NCI-H1436 treated with DMSO at 0.1 percent for 48 hours (cell line): ENCODE measurements around the gene LRMDA.
A peak's percentile ranks its signal among the peaks of the same experiment; 100 is the strongest.

ENCODE experiments used
- DNase-seq: peaks from one replicate; lab custom pipeline; 2025; lab: John Stamatoyannopoulos, UW

LRMDA gene

GRCh38 chr10:76029782-76030181 lies 598.4 kb downstream of the LRMDA start:
- no peak for DNase-seq

GRCh38 chr10:76031099-76031498 lies 599.7 kb downstream of the LRMDA start:
- DNase-seq = no peak

- DNase-seq = no peak
These were observed 600.6 kb downstream of the LRMDA start for GRCh38 chr10:76031769-76032699.

GRCh38 chr10:76032700-76033039 lies 601.2 kb downstream of the LRMDA start:
- no peak for DNase-seq

- DNase-seq = no peak
These were observed 602.2 kb downstream of the LRMDA start for GRCh38 chr10:76033457-76034196.

GRCh38 chr10:76034353-76035205 lies 603.2 kb downstream of the LRMDA start:
- DNase-seq = peak; percentile 3

- no peak for DNase-seq
These were observed 604.0 kb downstream of the LRMDA start for GRCh38 chr10:76035206-76036110.

GRCh38 chr10:76036111-76036940 lies 604.9 kb downstream of the LRMDA start:
- peak; percentile 5 for DNase-seq

GRCh38 chr10:76036962-76037361 lies 605.5 kb downstream of the LRMDA start:
- DNase-seq = no peak

GRCh38 chr10:76037531-76038155 lies 606.2 kb downstream of the LRMDA start:
- no peak for DNase-seq

GRCh38 chr10:76038696-76039095 lies 607.3 kb downstream of the LRMDA start:
- DNase-seq = no peak

GRCh38 chr10:76040107-76040829 lies 608.8 kb downstream of the LRMDA start:
- DNase-seq = no peak

GRCh38 chr10:76040830-76041220 lies 609.4 kb downstream of the LRMDA start:
- DNase-seq = no peak

GRCh38 chr10:76041551-76041950 lies 610.1 kb downstream of the LRMDA start:
- no peak for DNase-seq

GRCh38 chr10:76043261-76043660 lies 611.8 kb downstream of the LRMDA start:
- no peak for DNase-seq

- no peak for DNase-seq
These were observed 613.3 kb downstream of the LRMDA start for GRCh38 chr10:76044751-76045150.

GRCh38 chr10:76045174-76045573 lies 613.8 kb downstream of the LRMDA start:
- DNase-seq = no peak

- no peak for DNase-seq
These were observed 616.1 kb downstream of the LRMDA start for GRCh38 chr10:76047521-76047920.
